ENCODE results near the gene ENGASE.

Gene ENGASE

DNA sequence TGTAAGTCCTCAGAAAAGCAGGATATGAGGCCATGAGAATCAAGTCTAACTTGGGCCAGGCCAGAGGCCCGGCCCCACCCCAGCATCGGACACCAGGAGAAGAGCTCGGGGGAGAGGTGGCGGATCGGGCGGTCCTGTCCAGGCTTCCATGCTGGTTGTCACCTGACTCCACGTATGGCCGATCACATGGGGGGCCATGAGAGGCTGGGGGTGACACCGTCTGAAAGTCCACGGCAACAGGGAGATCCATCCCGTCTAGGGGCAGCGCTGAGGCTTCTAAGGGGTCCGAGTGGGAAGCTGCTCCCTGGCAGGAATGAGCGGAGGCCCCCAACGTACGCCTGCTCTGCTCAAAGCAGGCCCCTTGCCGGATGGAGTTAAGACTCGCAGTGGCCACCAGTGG lies 25.8 kb downstream of the ENGASE start:
- peaks cover 10% of the 10 kb centered on the region for H3K27me3 Mint-ChIP-seq
- H3K27ac Mint-ChIP-seq = no peak overlapping the region
- no peaks in the 10 kb centered on the region for H3K36me3 Mint-ChIP-seq
- no peaks in the 10 kb centered on the region for H3K9me3 Mint-ChIP-seq (ENCODE audit: low read depth)
- no peak overlapping the region for H3K4me3 Mint-ChIP-seq
- peaks cover 4% of the 10 kb centered on the region for H3K4me1 Mint-ChIP-seq (ENCODE audit: low read depth)

DNA sequence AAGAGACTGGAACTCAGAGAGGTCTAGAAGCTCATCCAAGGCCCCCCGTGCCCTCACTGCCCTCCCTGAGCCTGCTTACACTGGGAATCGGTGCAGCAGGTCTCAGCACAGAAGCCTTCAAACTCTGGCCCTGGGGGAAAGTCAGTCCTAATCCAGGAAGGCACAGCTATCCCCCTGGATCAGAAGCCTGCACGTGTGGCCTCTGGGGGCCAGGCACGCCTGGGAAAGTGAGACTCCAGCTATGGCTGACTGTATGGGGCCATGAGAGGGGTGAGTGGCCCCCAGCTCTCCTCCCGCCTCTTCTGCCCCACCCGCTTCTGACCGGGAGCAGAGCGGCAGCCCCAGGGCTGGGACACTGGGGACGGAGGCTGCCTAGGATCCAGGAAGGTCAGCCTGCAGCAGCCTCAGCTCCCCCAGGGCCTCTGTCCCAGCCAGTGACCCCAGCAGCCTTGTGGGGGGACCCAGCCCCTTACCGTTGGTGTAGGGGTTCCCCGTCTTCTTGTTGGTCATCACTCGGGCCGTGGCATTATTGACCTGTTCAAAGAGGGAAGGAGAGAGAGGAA lies 26.6 kb downstream of the ENGASE start:
- H3K4me3 Mint-ChIP-seq = no peak overlapping the region
- H3K27me3 Mint-ChIP-seq = peaks cover 6% of the 10 kb centered on the region
- no peak overlapping the region for H3K27ac Mint-ChIP-seq
- H3K36me3 Mint-ChIP-seq = no peaks in the 10 kb centered on the region
- H3K4me1 Mint-ChIP-seq (ENCODE audit: low read depth) = peaks cover 4% of the 10 kb centered on the region
- H3K9me3 Mint-ChIP-seq (ENCODE audit: low read depth) = no peaks in the 10 kb centered on the region

DNA sequence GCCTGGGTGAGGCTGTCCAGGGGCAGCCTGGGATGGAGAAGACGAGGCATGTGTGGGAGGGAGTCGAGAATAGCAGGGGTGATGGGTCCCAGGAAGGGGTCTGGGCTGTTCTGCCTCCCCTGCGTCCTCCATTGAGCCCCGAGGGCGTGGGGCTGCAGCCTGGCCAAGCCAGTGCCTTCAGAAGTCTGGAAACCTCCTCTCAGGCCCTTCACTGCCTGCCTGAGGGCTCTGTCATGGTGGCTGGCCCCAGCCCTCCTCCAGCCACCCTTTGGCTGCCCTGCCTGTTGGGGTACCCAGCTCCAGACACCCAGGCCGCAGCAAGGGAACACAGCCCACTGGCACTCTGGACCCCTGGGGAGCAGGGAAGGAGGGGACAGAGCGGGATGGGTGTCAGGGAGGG lies 27.6 kb downstream of the ENGASE start:
- Mint-ChIP-seq H3K27ac (no peak overlapping the region), H3K27me3 (peaks cover 6% of the 10 kb centered on the region), H3K4me3 (no peak overlapping the region), H3K36me3 (no peaks in the 10 kb centered on the region), H3K4me1 (ENCODE audit: low read depth) (peaks cover 4% of the 10 kb centered on the region), H3K9me3 (ENCODE audit: low read depth) (no peaks in the 10 kb centered on the region)

DNA sequence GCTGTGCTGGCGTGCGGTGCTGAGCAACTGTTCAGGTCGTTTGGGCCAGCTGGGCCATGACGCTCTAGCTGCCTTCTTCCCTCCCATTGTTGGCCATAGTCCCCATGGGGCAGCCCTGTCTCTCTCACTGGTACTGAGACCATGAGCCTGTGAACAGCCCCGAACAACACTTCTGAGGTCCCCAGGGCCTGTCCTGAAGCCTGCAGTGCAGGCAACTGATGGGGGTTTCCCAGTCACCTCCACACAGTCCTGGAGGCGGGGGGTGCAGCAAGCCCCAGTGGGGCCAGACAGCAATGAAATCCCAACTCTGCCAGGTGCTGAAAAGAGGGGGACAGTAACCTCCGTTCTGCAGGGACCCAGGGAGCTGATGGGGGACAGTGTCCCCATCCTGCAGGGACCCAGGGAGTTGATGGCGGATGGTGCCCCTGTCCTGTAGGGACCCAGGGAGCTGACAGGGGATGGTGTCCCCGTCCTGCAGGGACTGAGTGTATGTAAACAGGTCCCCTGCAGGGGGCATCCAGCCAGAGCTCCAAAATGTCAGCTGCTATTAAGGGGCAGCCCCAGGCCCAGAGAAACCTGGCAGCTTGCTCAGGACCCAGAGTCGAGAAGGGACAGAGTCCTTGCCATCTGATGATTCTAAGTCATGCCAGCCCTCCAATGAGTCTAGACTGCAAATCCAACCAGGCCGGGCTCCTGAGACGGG lies 30.4 kb downstream of the ENGASE start:
- H3K9me3 Mint-ChIP-seq (ENCODE audit: low read depth) = no peaks in the 10 kb centered on the region
- H3K4me1 Mint-ChIP-seq (ENCODE audit: low read depth) = no peaks in the 10 kb centered on the region
- H3K36me3 Mint-ChIP-seq = no peaks in the 10 kb centered on the region
- no peak overlapping the region for H3K27ac Mint-ChIP-seq
- no peak overlapping the region for H3K4me3 Mint-ChIP-seq
- no peaks in the 10 kb centered on the region for H3K27me3 Mint-ChIP-seq

DNA sequence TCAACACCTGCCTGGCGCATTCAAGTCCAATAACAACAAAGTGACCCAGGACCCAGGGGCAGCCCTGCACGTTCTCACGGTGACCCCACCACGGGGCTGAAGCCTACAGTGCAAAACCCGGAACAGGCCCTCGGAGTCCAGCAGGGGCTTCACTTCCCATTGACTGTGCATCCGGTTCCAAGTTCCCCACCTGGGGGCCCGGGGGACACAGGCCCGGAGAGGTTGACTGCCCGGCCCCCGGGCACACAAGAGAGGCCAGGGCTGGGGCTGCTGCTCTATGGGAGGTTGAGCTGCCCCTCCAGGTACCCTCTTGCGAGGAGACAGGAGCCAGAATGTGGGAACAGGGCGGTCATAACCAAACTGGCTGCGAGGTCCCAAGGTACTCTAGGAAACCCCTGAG lies 31.3 kb downstream of the ENGASE start:
- no peak overlapping the region for H3K4me3 Mint-ChIP-seq
- no peak overlapping the region for H3K27ac Mint-ChIP-seq
- no peaks in the 10 kb centered on the region for H3K36me3 Mint-ChIP-seq
- H3K9me3 Mint-ChIP-seq (ENCODE audit: low read depth) = no peaks in the 10 kb centered on the region
- no peaks in the 10 kb centered on the region for H3K27me3 Mint-ChIP-seq
- H3K4me1 Mint-ChIP-seq (ENCODE audit: low read depth) = no peaks in the 10 kb centered on the region

DNA sequence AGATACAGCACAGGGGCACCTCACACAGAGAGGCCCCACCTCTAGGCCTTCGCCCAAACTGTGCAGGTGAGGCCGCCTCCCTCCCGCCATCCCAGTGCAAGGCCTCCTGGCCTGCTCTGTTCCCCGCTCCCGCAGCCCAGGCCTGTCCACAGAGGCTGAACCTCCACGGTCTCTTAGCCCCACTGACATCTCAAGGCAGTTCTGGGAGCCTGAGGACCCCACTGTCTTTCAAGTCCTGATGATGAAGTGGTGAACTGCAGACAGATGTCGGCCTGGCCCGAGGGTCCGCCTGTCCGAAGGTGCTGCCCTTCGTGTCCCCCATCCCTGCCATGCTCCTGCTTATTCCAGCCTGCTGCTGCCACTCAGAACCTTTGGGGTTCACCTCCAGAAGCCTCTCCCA lies 32.3 kb downstream of the ENGASE start:
- H3K27ac Mint-ChIP-seq = no peak overlapping the region
- H3K4me3 Mint-ChIP-seq = no peak overlapping the region
- H3K27me3 Mint-ChIP-seq = no peaks in the 10 kb centered on the region
- H3K4me1 Mint-ChIP-seq (ENCODE audit: low read depth) = no peaks in the 10 kb centered on the region
- H3K9me3 Mint-ChIP-seq (ENCODE audit: low read depth) = no peaks in the 10 kb centered on the region
- no peaks in the 10 kb centered on the region for H3K36me3 Mint-ChIP-seq

DNA sequence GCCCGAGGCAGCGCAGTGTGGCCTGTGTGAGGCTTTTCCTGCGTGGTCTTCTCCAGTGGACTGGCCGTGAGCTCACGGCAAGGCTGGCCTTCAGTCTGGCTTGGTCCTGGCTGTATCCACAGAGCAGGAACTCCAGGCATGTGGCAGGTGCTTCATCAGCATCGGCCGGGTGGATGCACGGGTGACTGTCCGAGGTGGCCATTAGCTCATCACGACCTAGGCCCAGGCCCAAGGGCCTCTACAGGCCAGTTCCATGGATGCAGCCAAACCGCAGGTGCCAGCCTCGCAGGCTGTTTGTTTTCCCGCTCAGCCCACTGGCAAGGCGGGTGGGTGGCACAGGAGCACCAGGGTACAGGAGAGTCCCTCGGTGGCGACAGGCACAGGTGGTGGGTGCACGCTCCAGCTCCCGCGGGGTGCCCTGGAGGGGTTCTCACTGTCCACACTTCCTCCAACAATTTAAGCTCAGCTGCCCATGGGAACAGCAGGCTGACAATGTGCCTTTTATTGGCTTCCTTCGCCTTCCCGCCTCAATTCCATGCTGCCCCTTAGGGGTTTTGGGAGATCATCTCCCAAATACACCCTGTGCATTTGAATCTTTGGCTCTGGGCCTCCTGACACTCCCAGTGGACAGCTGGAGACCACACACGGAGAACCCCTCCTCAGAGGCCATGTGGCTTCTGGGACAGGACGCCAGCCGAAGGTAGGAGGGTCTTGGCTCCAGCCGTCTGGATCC lies 33.0 kb downstream of the ENGASE start:
- H3K4me3 Mint-ChIP-seq = no peak overlapping the region
- H3K9me3 Mint-ChIP-seq (ENCODE audit: low read depth) = no peaks in the 10 kb centered on the region
- H3K4me1 Mint-ChIP-seq (ENCODE audit: low read depth) = no peaks in the 10 kb centered on the region
- no peaks in the 10 kb centered on the region for H3K27me3 Mint-ChIP-seq
- no peak overlapping the region for H3K27ac Mint-ChIP-seq
- no peaks in the 10 kb centered on the region for H3K36me3 Mint-ChIP-seq

DNA sequence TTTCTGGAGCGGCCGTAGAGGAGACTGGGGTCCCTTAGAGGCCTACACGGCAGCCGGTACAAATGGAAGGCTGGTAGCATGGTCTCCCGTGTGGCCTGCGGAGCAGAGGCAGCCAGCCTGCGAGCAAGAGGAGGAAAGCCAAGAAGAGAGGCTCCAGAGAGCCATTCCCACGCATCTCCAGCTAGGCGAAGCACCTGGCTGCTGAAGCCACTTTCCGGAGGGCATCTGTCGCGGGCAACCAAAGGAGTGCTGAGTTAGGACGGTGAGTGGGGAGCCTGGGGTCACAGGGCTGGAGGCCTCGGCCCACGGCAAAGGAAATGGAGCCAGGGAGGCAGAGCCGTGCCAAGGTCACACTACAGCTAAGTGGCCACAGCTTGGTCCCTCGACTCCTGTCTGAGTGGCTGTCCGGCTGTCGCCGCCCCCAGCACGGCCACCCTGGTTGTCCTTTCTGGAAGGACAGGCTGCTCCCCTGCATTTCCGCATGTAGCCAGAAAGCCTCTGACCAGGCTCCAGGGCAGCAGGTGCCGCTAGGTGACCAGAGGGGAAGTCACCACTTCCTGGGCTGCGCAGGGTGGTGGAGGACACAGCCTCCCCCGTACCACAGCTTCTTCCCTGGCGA lies 33.7 kb downstream of the ENGASE start:
- Mint-ChIP-seq H3K4me1 (ENCODE audit: low read depth) (no peaks in the 10 kb centered on the region), H3K4me3 (no peak overlapping the region), H3K9me3 (ENCODE audit: low read depth) (no peaks in the 10 kb centered on the region), H3K27ac (no peak overlapping the region), H3K27me3 (no peaks in the 10 kb centered on the region), H3K36me3 (no peaks in the 10 kb centered on the region)

DNA sequence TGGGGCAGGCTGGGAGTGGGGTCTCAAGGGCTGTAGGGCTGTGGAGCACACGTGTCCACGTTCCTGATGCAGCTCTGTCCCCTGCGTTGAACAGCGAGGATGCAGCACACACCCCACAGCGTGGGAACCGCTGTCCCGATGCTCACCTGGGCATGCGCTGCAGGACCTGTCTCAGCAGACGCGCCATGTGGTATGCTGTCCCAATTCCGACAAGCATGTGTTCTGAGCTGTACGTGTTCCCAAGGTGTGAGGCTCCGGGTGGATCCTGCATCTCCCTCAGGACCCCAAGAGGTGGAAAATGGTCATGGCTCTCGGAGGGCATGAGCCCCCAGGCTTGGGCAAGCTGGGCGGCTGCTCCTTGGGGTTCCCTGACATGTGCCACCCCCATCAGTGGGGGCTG lies 34.2 kb downstream of the ENGASE start:
- no peaks in the 10 kb centered on the region for H3K27me3 Mint-ChIP-seq
- no peak overlapping the region for H3K27ac Mint-ChIP-seq
- H3K9me3 Mint-ChIP-seq (ENCODE audit: low read depth) = no peaks in the 10 kb centered on the region
- H3K4me1 Mint-ChIP-seq (ENCODE audit: low read depth) = no peaks in the 10 kb centered on the region
- H3K36me3 Mint-ChIP-seq = no peaks in the 10 kb centered on the region
- H3K4me3 Mint-ChIP-seq = no peak overlapping the region

DNA sequence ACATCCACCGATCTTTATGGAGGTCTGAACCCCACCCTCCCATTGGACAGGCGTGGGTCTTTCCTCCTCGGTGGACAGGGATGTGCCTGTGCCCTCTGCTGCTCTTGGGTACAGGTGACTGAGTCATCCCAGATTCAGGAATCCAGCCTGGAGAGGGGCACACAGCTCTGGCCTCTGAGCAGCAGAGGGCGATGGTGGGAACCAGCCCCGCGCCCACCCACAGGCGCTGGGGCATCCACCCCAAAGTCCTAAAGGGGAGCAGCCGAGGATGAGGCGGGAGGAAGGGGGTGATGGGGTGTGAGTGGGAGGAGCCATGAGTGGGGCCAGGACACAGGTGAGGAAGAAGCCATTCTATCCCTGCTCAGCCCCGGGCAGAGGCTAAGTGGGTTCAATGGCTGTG lies 35.0 kb downstream of the ENGASE start:
- Mint-ChIP-seq H3K9me3 (ENCODE audit: low read depth) (no peaks in the 10 kb centered on the region), H3K36me3 (no peaks in the 10 kb centered on the region), H3K27me3 (no peaks in the 10 kb centered on the region), H3K4me1 (ENCODE audit: low read depth) (no peaks in the 10 kb centered on the region), H3K27ac (no peak overlapping the region), H3K4me3 (no peak overlapping the region)

DNA sequence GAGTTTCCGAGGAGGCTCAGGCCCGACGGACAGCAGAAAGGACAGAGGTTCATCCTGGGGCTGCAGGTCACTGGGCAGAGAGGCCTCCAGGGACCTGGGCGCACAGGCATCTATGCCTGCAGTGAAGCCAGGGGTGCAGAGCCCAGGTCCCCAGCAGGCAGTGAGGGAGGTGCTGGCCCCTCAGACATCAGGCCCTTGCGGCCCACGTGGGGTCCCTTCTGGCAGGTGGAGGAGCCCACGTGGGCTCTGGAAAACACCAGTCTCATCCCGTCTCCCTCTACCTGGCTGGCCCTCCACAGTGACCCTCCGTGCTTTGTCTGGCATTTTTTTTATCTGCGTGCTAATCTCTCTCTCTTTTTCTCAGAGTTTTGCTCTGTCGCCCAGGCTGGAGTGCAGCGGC lies 36.5 kb downstream of the ENGASE start:
- no peaks in the 10 kb centered on the region for H3K4me1 Mint-ChIP-seq (ENCODE audit: low read depth)
- H3K9me3 Mint-ChIP-seq (ENCODE audit: low read depth) = no peaks in the 10 kb centered on the region
- H3K27me3 Mint-ChIP-seq = no peaks in the 10 kb centered on the region
- H3K36me3 Mint-ChIP-seq = no peaks in the 10 kb centered on the region
- no peak overlapping the region for H3K27ac Mint-ChIP-seq
- no peak overlapping the region for H3K4me3 Mint-ChIP-seq

DNA sequence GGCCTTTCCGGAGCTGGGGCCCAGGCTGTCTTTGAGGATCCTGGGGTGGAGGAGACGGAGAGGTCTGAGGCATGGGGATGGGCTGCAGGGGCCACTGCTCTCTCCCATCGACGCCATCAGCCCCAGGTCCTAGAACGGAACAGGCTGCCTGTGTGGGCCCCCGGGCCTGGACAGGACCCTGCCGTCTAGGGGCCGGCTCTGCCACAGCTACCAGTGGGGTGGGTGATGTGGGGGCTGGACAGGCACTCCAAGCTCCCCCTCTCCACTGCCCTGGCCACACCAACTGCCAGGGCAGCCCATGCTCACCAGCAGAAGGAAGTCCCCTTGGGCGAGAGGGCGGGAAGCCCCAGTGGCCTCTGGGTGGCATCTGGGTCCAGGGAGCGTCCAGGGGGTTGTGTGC lies 37.8 kb downstream of the ENGASE start:
- H3K36me3 Mint-ChIP-seq = no peaks in the 10 kb centered on the region
- H3K27ac Mint-ChIP-seq = no peak overlapping the region
- no peak overlapping the region for H3K4me3 Mint-ChIP-seq
- H3K27me3 Mint-ChIP-seq = no peaks in the 10 kb centered on the region
- no peaks in the 10 kb centered on the region for H3K4me1 Mint-ChIP-seq (ENCODE audit: low read depth)
- H3K9me3 Mint-ChIP-seq (ENCODE audit: low read depth) = no peaks in the 10 kb centered on the region

DNA sequence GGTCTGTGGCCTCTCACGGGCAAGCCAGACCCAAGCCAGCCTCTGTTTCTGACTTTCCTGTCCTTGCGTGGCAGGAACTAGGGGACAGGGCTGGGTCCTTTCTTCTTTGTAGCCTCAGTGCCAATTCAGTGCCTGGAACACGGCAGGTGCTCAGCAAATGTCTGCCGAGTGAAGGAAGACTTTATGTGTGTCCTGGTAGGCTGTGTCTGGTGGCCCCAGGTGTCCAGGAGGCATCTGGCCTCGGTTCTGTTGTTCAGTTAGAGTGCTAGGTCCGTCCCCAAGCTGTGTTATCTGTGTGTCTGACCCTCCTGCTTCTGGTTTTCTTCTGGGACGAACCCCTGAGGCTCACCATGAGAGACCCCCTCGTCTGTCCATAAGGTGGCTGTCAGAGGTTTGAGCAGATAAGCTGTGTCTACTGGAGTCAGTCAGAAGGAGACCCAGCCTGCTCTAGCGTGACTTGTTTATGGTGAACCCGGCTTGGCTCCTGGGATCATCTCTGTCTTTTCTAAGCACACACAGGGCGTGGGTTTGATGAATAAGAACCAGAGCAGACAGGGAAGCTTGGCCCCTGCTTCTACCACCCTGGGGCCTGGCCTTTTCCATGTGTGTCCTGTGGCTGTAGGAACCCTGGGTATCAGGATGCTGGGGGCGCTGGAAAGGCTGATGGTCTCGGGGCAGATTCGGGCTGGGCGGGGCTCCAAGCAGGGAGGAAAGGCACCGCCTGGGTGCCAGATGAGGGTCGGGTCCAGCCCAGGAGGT lies 39.3 kb downstream of the ENGASE start:
- Mint-ChIP-seq H3K4me1 (ENCODE audit: low read depth) (no peaks in the 10 kb centered on the region), H3K27me3 (no peaks in the 10 kb centered on the region), H3K36me3 (no peaks in the 10 kb centered on the region), H3K4me3 (no peak overlapping the region), H3K27ac (no peak overlapping the region), H3K9me3 (ENCODE audit: low read depth) (no peaks in the 10 kb centered on the region)

DNA sequence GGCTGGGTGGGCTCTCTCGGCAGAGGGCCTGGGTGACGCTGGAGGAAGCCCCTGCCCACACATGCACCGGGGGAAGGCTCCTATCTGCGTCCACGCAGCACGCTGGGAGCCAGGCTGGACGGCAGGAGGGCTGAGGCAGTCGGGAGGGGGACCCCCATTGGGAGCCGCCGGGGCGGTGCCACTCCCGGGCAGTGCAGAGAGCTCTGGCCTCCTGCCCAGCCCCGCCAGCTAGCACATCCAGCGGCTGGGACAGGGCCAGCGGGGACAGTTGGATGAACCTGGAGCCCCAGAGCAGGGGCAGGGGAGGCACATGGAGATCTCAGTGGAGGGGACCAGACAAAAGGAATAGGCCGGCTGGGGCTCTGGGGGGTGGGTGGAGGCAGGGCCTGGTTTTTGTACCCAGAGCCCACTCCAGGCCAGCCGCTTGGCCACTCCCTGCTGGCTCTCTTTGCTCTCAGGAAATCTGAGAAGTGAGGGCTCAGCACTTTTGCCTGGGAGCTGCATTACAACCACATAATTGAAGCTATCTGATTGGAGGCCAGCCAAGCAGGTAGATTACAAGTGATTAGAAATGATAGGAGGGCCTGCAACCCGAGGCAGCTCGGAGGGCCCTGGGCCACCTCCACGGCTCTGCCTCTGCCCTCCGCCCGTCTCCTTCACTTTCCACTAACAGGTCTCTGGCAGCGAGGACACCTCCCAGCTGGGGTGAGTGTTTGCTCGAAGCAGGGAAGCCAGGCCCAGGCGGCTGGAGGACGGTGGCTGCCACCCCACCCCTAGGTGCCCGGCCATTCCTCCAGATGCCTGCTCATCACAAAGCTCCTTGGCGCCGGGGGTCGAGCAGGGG lies 40.1 kb downstream of the ENGASE start:
- Mint-ChIP-seq H3K27me3 (no peaks in the 10 kb centered on the region), H3K4me3 (no peak overlapping the region), H3K4me1 (ENCODE audit: low read depth) (no peaks in the 10 kb centered on the region), H3K27ac (no peak overlapping the region), H3K9me3 (ENCODE audit: low read depth) (no peaks in the 10 kb centered on the region), H3K36me3 (no peaks in the 10 kb centered on the region)
